Suppressor macrophage treated with lipopolysaccharide for 4 hours (primary cell): ENCODE data around the gene ZNF394.
"Not testable (repeated sequence)": the region's sequence is repeated elsewhere in the genome, so short reads cannot be mapped to it uniquely, and the experiment has no call there.

Source experiments
- DNase-seq: peaks from one replicate; pipeline ENCODE4 v3.0.0-alpha.2; 2020

Gene ZNF394

GRCh38 chr7:99499721-99500636, at the start of gene ZNF394:
Gene ZNF394, minus strand, starts transcription at chr7:99500281. Its CDS starts 188 bp downstream, at chr7:99500093.
- DNase-seq: peak; percentile 95

- not testable (repeated sequence) for DNase-seq
Observed at GRCh38 chr7:99549545-99549944, 49.5 kb upstream of the ZNF394 start.

DNA sequence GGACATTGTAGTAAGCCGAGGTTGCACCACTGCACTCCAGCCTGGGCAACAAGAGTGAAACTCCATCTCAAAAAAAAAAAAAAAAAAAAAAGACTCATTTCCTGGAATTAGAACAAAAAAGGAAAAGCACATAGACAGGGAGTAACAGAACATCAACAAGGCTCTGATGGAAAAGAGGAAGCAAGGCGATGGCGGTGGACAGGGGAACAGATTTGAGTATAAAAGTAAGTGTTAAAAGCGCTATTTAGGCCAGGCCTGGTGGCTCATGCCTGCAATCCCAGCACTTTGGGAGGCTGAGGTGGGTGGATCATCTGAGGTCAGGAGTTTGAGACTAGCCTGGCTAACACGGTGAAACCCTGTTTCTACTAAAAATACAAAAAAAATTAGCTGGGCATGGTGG, 45.2 kb upstream of the ZNF394 start:
- not testable (repeated sequence) for DNase-seq

GRCh38 chr7:99543916-99544315, 43.8 kb upstream of the ZNF394 start:
- DNase-seq: no peak

DNA sequence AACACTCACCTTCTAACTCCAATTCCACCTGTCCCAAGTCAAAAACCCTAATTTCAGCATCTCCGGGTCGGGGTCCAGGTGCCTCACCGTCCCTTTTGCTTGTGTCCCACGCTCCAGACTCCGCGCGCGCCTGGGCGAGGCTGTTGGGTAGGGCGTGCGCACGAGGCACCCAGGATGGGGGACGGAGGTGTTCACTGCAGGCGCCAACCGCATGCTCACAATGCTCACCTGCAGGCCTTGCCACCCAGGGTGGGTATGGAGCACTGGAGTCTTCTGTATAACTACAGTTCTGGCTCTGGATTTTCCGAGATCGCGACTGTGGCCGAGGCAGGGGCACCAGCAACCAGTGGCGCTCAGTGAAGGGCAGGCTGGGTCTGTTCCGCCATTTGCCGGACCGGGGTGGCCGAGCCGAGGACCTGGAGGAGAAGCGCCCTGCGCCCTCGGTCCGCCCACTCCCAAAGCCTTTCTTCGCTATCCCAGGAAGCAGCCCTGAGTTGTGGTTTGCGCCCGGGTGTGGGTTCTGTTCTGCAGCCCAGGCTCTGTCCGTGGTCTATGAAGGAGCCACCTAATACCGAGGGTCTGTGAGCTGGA, 43.1 kb upstream of the ZNF394 start:
- no peak for DNase-seq

- DNase-seq: no peak
Observed at GRCh38 chr7:99541212-99541611, 41.1 kb upstream of the ZNF394 start.

- DNase-seq: no peak
Observed at GRCh38 chr7:99540542-99540941, 40.5 kb upstream of the ZNF394 start.

GRCh38 chr7:99539213-99539811, 39.2 kb upstream of the ZNF394 start:
- no peak for DNase-seq

GRCh38 chr7:99535667-99536066, 35.6 kb upstream of the ZNF394 start:
- no peak for DNase-seq

DNA sequence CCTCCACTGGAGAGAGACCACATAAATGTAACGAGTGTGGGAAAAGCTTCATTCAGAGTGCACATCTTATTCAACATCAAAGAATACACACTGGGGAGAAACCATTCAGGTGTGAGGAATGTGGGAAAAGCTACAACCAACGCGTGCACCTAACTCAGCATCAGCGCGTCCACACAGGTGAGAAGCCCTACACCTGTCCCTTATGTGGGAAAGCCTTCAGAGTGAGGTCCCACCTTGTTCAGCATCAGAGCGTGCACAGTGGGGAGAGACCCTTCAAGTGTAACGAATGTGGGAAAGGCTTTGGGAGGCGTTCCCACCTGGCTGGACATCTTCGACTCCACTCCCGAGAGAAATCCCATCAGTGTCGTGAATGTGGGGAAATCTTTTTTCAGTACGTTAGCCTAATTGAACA, 31.3 kb upstream of the ZNF394 start:
- no peak for DNase-seq

- peak; percentile 25 for DNase-seq
Observed at GRCh38 chr7:99525713-99526440, 25.8 kb upstream of the ZNF394 start.

- DNase-seq: no peak
Observed at GRCh38 chr7:99521399-99521798, 21.3 kb upstream of the ZNF394 start.

DNA sequence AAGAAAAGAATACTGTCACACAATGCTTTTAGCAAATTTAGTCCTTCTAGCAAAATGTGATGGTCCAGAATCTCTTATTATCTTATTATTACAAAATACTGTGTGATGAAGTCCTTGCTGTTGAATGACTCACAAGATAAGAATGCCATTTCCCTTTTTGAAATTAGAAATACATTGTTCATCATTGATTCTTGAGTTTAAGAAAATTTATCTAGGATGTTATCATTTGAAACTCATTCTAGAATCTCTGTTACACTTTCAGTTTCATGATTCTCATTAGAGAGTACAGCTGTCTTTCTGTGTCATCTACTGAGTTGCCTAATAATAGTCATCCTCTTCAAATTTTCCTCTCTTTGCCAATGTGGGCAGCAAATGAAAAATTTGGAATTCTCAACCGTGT, 14.0 kb upstream of the ZNF394 start:
- DNase-seq: peak; percentile 64

- no peak for DNase-seq
Observed at GRCh38 chr7:99505324-99505662, 5.2 kb upstream of the ZNF394 start.

- DNase-seq: peak; percentile 98
Observed at GRCh38 chr7:99504603-99505323, 4.7 kb upstream of the ZNF394 start, which contains the start of gene ZKSCAN5. Gene ZKSCAN5, plus strand, starts transcription at chr7:99504662. Its CDS starts 1,383 bp downstream, at chr7:99506045.

GRCh38 chr7:99504281-99504602, 4.2 kb upstream of the ZNF394 start:
- DNase-seq: no peak

DNA sequence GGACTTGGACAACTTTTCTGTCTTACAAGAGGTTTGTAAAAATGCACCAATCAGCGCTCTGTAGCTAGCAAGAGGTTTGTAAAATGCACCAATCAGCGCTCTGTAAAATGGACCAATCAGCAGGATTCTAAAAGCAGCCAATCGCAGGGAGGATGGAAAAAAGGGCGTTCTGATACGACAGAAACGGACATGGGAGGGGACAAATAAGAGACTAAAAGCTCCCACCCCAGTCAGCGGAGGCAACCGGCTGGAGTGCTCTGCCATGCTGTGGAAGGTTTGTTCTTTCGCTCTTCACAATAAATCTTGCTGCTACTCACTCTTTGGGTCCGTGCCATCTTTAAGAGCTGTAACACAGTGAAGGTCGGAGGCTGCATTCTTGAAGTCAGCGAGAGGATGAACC, 1.2 kb upstream of the ZNF394 start:
- not testable (repeated sequence) for DNase-seq

GRCh38 chr7:99500637-99501009, 542 bp upstream of the ZNF394 start:
- no peak for DNase-seq

GRCh38 chr7:99499371-99499720, 735 bp downstream of the ZNF394 start:
- DNase-seq: peak; percentile 44

DNA sequence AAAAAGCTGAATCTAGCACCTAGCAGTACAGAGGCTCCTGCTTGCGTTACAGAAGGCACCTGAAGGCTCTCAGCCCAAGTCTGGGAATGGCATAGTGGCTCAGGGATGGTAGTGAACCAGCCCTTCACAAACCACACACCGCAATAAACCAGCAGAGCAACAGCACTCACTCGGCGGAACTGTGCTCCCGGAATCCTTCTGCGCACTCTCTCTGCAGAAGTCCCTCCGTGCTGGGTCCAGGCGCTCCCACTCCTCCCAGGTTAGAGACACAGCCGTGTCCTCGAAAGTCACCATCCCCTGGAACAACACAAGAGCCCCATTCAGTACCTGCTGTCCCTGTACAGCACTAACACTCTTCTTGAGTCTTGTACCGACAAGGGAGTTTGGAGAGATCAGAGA, 1.5 kb downstream of the ZNF394 start:
- no peak for DNase-seq

- DNase-seq: peak; percentile 14
Observed at GRCh38 chr7:99497766-99498545, 2.1 kb downstream of the ZNF394 start.

- no peak for DNase-seq
Observed at GRCh38 chr7:99493823-99494222, 6.3 kb downstream of the ZNF394 start.
